ENCODE results near the gene BABAM2. TPM values are rescaled to one million over a fixed set of nuclear protein-coding genes. Genes with fewer than 3 reads are reported as not detected.

BABAM2 gene
- total RNA-seq, 2 experiments from 2014 or later: 66.8 to 68.4 TPM

DNA sequence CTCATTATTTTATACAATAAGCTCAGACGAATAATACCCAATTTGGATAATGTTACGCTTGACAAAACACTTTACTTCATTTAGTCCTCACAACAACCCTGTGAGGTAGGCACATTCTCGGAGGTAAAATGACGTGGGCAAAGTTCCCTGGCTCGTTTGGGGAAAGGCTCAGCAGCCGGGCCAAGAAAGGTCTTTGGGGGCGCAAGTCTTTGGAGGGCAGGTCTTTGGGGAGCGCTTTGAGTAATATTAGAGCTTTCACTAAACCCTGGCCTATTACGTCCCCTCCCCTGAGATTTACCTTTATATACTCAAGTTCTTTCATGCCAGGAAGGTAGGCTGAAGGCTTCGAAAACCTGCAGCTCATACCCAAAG is 769 bp upstream of the BABAM2 start:
- Mint-ChIP-seq H3K36me3 (ENCODE audit: low read depth) (peaks cover 26% of the 10 kb centered on the region), H3K27me3 (peaks cover 4% of the 10 kb centered on the region), H3K4me1 (ENCODE audit: low read depth) (peaks cover 52% of the 10 kb centered on the region), H3K27ac (peak overlapping the region; percentile 100), H3K4me3 (peak overlapping the region; percentile 90), H3K9me3 (no peaks in the 10 kb centered on the region)
- intact Hi-C loops (cut with micrococcal nuclease): loop anchor here (2.0 to 5.0 kb wide), 2 partner anchors 63 to 99 kb away; no protein-coding TSS in a partner anchor
- TF ChIP-seq, protein P1, sequence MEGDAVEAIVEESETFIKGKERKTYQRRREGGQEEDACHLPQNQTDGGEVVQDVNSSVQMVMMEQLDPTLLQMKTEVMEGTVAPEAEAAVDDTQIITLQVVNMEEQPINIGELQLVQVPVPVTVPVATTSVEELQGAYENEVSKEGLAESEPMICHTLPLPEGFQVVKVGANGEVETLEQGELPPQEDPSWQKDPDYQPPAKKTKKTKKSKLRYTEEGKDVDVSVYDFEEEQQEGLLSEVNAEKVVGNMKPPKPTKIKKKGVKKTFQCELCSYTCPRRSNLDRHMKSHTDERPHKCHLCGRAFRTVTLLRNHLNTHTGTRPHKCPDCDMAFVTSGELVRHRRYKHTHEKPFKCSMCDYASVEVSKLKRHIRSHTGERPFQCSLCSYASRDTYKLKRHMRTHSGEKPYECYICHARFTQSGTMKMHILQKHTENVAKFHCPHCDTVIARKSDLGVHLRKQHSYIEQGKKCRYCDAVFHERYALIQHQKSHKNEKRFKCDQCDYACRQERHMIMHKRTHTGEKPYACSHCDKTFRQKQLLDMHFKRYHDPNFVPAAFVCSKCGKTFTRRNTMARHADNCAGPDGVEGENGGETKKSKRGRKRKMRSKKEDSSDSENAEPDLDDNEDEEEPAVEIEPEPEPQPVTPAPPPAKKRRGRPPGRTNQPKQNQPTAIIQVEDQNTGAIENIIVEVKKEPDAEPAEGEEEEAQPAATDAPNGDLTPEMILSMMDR (IDR thresholded peaks at IDR 0.05): no peak
- CTCF ChIA-PET: interaction anchor here (1.1 to 1.3 kb wide), 2 partner anchors 186 to 563 kb away, joined by 3 read pairs; no protein-coding TSS in a partner anchor
- no peak for ATAC-seq
- DNase-seq: no peak
- POLR2A ChIA-PET: interaction anchor here (0.8 to 2.0 kb wide), 5 partner anchors 12 to 135 kb away, joined by 3 to 6 read pairs (median 3); no protein-coding TSS in a partner anchor

DNA sequence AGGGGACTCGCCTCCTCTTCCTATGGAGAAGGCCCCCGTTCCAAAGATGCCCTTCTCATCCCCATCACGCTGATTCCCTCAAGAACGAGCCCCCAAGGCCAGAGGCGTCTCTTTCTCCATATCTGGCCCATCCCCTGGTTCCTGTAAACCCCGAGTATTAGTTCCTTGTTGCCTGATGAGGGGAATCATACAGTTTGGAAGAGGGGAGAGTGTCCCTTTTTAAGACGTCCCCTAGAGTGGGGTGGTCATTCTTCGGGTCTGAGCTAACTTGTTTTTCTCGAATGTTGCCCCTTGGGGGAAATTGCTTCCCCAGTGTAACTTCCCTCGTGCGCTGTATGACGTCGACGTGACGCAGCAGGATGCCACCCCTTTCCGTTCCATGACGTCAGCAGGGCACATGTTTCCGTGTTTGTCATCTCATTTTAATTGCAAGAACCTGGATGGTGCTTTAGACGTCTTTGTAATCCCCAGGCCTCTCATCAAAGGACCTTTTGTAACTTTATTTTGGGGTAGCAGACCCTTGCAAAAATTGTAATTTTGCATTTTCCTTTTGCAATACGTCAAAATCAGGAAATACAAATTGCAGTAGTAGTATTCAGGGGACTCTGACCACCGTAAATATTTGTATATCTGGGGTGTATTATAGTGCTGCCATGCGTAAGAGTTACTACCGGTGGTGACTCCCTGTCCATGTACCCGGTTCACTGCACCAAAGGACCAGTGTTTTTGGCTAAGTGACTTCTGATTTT is 569 bp downstream of the BABAM2 start:
- CTCF ChIA-PET: no interaction called here

DNA sequence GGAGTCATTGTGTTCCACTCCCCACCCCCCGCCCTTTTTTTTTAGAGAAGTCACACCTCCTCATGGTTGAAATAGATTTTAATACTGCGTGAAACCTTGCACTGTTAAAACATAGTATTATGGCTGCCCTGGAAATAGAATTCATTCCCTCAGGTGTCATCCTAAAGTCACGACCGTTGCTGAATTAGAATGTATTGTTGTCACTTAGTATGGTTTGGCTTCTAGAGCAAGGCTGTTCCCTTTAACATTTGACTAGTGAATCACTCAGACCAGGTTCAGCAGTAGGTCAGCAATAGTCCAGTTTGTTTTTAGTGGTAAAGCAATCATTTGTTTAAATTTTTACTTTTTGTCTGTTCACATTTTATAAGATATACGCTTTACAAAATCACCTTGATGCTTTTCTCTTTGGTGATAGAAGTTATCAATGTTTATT is 1.2 kb downstream of the BABAM2 start:
- H3K36me3 Mint-ChIP-seq (ENCODE audit: low read depth): peaks cover 45% of the 10 kb centered on the region
- peaks cover 4% of the 10 kb centered on the region for H3K27me3 Mint-ChIP-seq
- ChIA-PET CTCF (interaction anchor here (1.6 kb wide), 1 partner anchor 10 kb away, joined by 5 read pairs; no protein-coding TSS in a partner anchor), POLR2A (interaction anchor here (2.0 kb wide), 1 partner anchor 12 kb away, joined by 6 read pairs; no protein-coding TSS in a partner anchor)
- TF ChIP-seq, protein P1 (IDR thresholded peaks at IDR 0.05): no peak
- DNase-seq (no peak), ATAC-seq (no peak)
- H3K4me1 Mint-ChIP-seq (ENCODE audit: low read depth): peaks cover 69% of the 10 kb centered on the region
- intact Hi-C loops (cut with micrococcal nuclease): loop anchor here (2.0 to 5.0 kb wide), 2 partner anchors 61 to 97 kb away; no protein-coding TSS in a partner anchor
- H3K4me3 Mint-ChIP-seq: peak overlapping the region; percentile 90
- H3K9me3 Mint-ChIP-seq: no peaks in the 10 kb centered on the region
- peak overlapping the region; percentile 100 for H3K27ac Mint-ChIP-seq

More for the DNA sequence above, 569 bp downstream of the BABAM2 start:
- H3K36me3 Mint-ChIP-seq (ENCODE audit: low read depth): peaks cover 39% of the 10 kb centered on the region
- ATAC-seq (peak; percentile 14), DNase-seq (peak; percentile 95)
- peaks cover 63% of the 10 kb centered on the region for H3K4me1 Mint-ChIP-seq (ENCODE audit: low read depth)
- H3K4me3 Mint-ChIP-seq: peak overlapping the region; percentile 90
- intact Hi-C loops (cut with micrococcal nuclease): loop anchor here (2.0 to 5.0 kb wide), 2 partner anchors 61 to 98 kb away; no protein-coding TSS in a partner anchor
- POLR2A ChIA-PET: interaction anchor here (1.5 to 2.0 kb wide), 2 partner anchors 13 to 86 kb away, joined by 5 to 6 read pairs; no protein-coding TSS in a partner anchor
- TF ChIP-seq, protein P1 (IDR thresholded peaks at IDR 0.05): no peak
- H3K27me3 Mint-ChIP-seq: peaks cover 4% of the 10 kb centered on the region
- H3K9me3 Mint-ChIP-seq: no peaks in the 10 kb centered on the region
- H3K27ac Mint-ChIP-seq: peak overlapping the region; percentile 100

- CTCF ChIA-PET: interaction anchor here (1.6 kb wide), 1 partner anchor 8 kb away, joined by 5 read pairs; no protein-coding TSS in a partner anchor
- peak overlapping the region; percentile 90 for H3K4me3 Mint-ChIP-seq
- no peak for DNase-seq
- H3K4me1 Mint-ChIP-seq (ENCODE audit: low read depth): peaks cover 82% of the 10 kb centered on the region
- peaks cover 4% of the 10 kb centered on the region for H3K27me3 Mint-ChIP-seq
- H3K27ac Mint-ChIP-seq: peak overlapping the region; percentile 100
- peaks cover 58% of the 10 kb centered on the region for H3K36me3 Mint-ChIP-seq (ENCODE audit: low read depth)
- no peaks in the 10 kb centered on the region for H3K9me3 Mint-ChIP-seq
- intact Hi-C loops (cut with micrococcal nuclease): loop anchor here (5.0 kb wide), 1 partner anchor 59 kb away; no protein-coding TSS in a partner anchor
- TF ChIP-seq, protein P1 (IDR thresholded peaks at IDR 0.05): no peak
- no peak for ATAC-seq
- POLR2A ChIA-PET: interaction anchor here (1.0 kb wide), 1 partner anchor 8 kb away, joined by 4 read pairs; no protein-coding TSS in a partner anchor
Measured at GRCh38 chr2:27893006-27893405, 2.5 kb downstream of the BABAM2 start.
